HG02759 (cell line): ENCODE results near the gene CENPVL1.
A peak's percentile ranks its signal among the peaks of the same experiment; 100 is the strongest.
"Not testable (repeated sequence)": the region's sequence is repeated elsewhere in the genome, so short reads cannot be mapped to it uniquely, and the experiment has no call there.

Experiments
- ATAC-seq: cut with Tn5 transposase; IDR thresholded peaks from one replicate; pipeline ENCODE4 v1.9.1; 2021; ENCODE audit warnings: mild to moderate bottlenecking, moderate library complexity; ENCODE audit not compliant: unreplicated experiment

Gene CENPVL1

DNA sequence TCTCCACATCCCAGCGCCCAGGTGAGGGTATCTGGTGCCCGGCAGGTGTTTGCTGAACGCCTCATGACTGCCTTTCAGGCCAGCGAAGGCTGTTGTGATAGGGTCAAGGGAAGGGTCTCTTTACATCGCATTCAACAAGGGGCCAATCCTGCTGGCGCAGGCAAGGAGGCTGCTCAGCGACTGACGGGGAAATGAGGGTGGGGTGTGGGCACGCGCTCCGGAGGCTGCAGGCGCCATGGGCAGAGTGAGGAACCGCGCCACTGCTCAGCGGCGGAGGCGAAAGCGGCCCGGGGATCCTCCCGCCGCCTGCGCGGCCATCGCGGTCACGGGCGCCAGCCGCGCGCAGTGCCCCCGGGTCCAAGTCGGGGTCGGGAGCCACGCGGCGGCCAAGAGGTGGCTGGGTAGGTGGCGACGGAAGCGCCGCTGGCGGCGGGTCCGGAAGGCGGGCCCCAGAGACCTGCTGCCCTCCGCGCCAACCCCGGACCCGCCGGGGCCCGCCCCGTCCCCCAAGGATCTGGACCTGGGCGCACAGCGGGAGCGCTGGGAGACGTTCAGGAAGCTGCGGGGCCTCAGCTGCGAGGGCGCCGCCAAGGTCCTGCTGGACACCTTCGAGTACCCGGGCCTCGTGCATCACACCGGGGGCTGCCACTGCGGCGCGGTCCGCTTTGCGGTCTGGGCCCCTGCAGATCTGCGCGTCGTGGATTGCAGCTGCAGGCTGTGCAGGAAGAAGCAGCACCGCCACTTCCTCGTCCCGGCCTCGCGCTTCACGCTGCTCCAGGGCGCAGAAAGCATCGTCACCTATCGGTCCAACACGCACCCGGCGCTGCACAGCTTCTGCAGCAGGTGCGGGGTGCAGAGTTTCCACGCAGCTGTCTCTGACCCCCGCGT lies at the start of gene CENPVL1:
Gene CENPVL1, plus strand, starts transcription at position 236 of the 888 bp plus-strand sequence. Its CDS starts 0 bp downstream, at position 236.
- ATAC-seq, result not testable (repeated sequence)

GRCh38 chrX:51665981-51666380 lies 44.3 kb upstream of the CENPVL1 start:
- no peak for ATAC-seq

GRCh38 chrX:51679689-51680433 lies 30.5 kb upstream of the CENPVL1 start:
- not testable (repeated sequence) for ATAC-seq

GRCh38 chrX:51681808-51682719 lies 28.2 kb upstream of the CENPVL1 start:
- not testable (repeated sequence) for ATAC-seq

- ATAC-seq, result not testable (repeated sequence)
These were observed 27.6 kb upstream of the CENPVL1 start, which contains the start of gene CENPVL2 for GRCh38 chrX:51682720-51683062. Gene CENPVL2 (minus strand): TSS chrX:51682831. CDS start chrX:51682831, 0 bp downstream.

- no peak for ATAC-seq
These were observed 16.1 kb upstream of the CENPVL1 start for GRCh38 chrX:51694254-51694653.

DNA sequence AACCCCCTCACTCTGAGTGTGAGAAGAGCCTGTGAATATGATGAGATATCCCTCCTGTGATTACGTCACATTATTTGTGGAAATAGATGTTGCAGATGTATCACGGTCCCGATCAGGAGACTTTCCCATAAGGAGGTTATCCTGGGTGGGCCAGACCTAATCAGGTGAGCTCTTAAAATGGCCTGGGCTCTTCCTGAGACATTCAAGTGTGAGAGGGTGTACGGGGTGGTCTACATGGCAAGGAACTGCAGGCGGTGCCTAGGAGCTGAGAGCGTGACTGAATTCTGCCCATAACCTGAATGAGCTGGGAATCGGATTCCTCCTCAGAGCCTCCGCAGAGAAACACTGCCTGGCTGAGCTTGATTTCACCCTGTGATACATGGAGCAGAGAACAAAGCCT lies 12.9 kb upstream of the CENPVL1 start:
- ATAC-seq, result no peak

- ATAC-seq, result not testable (repeated sequence)
These were observed 2.8 kb downstream of the CENPVL1 start for GRCh38 chrX:51712943-51713647.

DNA sequence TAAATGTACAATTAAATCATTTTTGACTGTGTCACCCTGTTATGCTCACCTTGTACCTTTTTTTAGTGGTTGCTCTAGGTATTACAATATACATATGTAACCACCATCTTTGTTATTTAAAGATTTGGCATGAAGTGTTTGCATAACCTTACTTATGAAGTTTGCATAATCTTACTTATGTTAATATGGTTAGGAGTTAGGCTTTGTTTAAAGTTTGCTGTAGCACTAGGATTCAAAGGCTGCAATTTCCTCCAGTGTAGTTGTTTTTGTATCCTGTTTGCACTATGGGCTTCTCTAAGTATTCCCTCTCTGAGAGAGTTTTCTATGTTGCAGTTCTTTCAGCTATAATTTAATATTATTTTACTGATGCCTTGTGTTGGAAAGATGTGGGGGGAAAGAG lies 17.9 kb downstream of the CENPVL1 start:
- no peak for ATAC-seq

DNA sequence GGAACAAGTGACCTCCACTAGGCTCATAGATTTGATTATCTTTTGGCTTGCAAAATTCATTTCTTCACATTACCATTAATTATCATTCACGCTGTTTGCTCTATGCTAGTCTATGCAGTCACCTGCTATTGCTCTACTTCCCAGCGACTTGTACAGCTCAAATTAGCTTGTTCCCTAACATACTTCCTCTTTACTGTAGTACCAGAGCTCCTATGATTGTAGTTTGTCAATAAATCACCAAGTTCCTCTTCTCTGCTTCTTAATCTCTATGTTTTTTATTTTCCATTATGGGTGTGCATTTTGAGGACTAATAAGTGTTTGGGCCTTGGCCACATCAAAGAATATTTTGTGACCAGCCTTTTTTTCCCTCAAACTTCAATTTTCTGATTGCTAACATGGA lies 26.8 kb downstream of the CENPVL1 start:
- ATAC-seq, result no peak

GRCh38 chrX:51742586-51742985 lies 32.3 kb downstream of the CENPVL1 start:
- no peak for ATAC-seq

DNA sequence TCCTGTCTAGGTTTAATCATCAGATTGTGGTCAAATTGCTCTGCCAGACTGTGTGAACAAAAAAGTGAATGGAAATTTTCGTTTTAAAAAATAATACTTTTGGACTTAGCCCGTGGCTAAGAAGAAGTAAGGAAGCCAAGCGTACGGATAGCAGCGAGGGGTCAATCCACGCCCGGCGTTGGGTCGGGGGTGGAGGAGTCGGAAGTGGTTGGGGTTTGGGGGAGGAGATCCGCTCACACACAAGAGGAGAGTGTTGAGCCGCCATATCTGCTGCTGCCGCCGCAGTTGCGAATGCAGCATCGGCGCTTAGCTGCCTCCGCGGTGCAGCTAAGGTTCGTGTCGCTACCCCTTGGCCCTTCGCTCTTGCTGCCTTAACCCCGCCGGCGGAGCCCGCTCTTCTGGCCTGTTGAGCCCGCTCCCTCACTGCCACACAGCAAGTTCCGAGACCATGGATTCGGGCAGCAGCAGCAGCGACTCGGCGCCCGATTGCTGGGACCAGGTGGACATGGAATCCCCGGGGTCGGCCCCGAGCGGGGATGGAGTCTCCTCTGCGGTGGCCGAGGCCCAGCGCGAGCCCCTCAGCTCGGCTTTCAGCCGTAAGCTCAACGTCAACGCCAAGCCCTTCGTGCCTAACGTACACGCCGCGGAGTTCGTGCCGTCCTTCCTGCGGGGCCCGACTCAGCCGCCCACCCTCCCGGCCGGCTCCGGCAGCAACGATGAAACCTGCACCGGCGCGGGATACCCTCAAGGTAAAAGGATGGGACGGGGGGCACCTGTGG lies 33.1 kb downstream of the CENPVL1 start, which contains the start of gene GSPT2:
Gene GSPT2, plus strand, starts transcription at position 264 of the 779 bp plus-strand sequence. Its CDS starts 185 bp downstream, at position 449.
- peak; percentile 96 for ATAC-seq

- no peak for ATAC-seq
These were observed 37.4 kb downstream of the CENPVL1 start for GRCh38 chrX:51747671-51748070.

DNA sequence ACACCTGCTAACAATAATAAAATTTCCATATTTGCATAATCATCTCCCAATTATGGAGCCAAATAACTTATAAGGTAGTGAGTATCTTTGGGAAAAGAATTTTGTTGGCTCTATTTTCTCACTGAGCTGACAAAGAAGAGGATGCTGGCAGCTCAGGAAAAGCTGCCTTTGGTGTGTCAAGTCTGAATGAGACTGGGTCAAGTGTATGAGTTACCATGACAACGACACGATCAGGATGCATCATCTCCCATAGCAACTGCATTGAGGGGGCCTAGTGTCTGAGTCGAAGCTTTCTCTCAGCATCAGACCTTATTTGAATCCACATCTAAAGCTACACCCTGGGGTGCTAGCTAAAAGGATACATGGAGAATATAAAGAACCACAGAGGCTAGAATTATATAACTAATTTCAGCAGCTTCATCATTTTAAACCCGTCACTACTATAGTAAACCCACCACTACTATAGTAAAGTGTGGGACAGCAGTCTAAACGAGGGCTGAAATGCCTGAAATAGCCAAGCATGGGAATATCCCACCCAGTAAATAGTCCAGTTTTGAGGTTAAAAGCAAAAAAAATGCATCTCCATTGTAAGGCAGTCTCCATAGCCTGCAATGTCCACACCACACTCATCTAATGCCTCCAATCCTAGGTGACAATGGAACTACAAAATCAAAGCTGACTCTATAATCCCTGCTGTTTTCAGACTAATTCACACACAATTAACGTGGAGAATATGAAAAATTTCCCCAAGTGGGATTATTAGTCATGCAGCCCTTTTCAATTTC lies 48.9 kb downstream of the CENPVL1 start:
- no peak for ATAC-seq

DNA sequence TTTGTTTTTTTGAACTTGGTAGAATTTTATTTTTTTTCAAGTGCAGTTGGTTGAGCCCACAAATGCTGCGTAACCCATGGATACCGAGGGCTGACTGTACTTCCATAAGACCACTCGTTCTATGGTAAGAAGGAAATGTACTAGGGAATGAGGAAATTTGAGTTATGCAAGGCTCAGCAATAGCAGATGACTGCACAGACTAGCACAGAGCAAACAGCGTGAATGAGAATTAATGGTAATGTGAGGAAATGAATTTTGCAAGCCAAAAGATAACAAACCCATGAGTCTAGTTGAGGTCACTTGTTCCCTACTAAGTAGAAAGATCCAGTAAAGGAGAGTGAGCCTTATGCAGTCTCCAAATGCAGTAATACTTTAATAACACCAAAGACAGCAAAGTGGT lies 50.3 kb downstream of the CENPVL1 start:
- no peak for ATAC-seq
